ENCODE data around the gene EVC.
A peak's percentile ranks its signal among the peaks of the same experiment; 100 is the strongest.

The EVC gene

DNA sequence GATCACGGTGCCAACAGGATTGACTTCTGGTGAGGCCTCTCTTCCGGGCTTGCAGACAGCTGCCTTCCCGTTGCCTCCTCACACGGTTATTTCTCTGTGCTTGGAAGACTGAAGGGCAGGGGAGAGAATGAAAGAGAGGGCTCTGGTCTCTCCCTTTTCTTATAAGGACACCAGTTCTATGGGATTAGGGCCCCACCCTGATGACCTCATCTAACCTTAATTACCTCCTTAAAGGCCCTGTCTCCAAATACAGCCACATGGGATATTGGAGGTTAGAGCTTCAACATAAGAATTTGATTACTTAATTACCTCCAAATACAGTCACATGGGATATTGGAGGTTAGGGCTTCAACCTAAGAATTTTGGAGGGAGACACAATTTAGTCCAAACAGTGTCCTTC lies 46.5 kb downstream of the EVC start:
- no peak for DNase-seq

DNA sequence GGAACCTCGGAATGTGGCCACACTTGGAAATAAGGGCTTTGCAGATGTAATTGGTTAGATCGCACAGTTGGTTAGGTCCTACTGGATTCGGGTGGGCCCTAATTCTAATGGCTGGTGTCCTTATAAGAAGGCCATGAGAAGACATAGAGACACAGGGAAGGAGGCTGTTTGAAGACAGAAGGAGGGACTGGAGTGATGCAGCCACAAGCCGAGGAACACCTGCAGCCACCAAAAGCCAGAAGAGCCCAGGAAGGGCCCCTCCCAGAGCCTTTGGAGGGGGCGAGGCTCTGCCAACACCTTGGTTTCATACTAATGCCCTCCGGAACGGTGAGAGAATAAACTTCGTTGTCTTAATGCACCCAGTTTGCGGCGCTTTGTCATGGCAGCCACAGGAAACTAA lies 47.0 kb downstream of the EVC start:
- DNase-seq: no peak

DNA sequence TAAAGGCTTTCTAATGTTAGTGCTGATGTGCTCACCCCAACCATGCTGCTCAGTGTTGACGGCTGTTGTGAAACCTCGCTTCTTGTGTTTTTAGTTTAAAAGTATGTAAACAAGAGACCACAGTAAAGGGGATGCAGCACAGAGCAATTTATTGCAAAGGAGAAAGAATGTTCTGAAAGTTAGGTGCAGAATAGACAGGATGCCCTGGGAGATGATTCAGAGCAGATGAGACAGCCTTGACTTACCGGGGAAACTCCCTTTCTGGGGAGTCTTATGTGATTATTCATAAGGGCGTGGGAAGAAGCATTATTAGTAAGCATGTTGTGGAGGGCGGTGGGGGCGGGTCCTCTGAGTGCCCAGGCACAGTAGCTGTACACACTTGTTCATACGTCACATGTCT lies 47.7 kb downstream of the EVC start:
- DNase-seq: peak; percentile 61 to 63

DNA sequence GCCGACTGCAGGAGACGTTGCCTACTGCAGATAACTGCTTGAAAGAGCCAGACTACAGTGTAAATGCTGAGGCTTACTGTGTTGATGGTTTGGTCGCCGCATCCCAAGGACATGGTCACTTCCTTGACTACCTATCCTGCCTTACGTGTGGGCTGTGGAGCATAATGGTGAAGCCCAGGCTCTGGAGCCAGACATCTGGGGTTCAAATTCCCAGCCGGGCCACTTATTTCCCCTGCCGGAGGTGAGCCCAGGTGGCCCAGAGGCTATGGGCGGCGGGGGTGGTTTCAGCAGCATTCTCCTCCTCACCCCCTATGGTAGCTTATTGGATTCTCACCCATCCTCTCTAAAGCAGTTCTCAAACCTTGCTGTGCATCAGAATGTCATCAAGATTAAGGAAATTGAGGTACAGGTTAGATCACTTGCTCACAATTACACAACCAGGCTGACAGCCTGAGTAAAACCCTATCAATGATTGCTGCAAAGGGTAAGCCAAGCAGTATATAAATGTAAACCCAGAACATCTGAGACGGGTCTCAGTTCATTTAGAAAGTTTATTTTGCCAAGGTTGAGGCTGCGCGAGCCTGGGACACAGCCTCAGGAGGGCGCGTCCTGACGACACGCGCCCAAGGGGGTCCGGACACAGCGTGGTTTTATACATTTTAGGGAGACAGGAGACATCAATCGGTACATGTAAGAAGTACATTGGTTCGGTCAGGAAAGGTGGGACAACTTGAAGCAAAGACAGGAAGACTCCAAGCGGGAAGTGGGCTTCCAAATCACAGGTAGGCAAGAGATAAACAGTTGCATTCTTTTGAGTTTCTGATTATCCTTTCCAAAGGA lies 48.5 kb downstream of the EVC start:
- no peak for DNase-seq

DNA sequence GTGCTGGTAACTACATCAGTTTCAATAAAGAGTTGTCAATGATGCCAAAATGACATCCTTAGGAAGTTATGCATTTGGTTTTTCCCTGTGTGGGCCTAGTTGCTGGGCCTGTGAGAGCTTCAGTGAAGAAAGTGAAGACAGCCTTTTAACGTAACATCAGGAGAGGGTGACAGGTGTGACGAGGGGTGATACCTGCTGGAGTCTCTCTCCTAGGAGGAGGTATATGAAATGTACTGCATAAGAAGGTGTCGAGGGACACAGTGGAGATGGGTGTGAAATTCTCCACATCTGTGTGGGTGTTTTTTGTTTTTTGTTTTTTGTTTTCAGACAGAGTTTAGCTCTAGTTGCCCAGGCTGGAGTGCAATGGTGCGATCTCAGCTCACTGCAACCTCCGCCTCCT lies 49.2 kb downstream of the EVC start:
- DNase-seq: no peak

DNA sequence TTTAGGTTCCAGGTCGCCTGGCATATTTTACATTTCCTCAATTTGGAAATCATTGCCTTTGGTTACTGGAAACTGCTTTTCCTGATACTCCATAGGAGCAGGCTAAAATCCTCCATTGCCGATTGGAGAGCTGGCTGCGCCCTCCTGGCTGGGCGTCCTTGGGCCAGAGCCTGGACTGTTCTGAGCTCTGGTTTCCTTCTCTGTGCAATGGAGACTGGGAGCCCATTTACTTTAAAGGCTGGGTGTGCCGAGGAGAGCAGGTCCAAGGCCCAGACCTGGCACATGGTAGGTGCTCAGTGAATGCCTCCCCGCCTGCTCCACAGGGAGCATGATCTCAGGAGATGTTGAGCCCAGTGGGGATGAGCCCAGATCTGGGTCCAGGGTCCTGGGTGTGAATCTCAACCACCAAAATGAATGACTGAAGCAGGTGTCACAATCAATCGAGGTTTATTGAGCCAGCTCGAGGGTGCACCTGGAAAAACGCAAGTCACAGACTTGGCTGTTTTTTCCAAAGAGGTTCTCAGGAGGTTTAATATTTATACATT lies 50.0 kb downstream of the EVC start:
- DNase-seq: no peak

DNA sequence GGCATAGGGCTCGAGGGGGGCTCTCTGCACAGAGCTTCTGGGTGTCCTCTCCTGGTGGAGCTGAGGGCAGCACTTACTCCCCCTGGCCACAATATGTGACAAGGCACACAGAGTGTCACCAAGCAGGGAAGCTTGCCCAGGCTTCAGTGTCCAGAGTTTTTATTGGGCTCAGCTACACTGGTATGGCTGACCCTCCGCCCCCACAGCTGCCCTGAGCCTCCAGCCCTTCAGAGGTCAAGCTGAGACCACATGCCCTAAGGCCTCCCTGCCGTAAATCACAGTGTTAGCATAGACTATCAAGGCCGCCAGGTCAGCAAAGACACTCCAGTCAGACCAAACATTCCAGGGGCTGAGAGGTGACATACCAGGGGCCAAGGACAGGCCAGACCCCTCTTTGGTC lies 59.0 kb downstream of the EVC start:
- no peak for DNase-seq

DNA sequence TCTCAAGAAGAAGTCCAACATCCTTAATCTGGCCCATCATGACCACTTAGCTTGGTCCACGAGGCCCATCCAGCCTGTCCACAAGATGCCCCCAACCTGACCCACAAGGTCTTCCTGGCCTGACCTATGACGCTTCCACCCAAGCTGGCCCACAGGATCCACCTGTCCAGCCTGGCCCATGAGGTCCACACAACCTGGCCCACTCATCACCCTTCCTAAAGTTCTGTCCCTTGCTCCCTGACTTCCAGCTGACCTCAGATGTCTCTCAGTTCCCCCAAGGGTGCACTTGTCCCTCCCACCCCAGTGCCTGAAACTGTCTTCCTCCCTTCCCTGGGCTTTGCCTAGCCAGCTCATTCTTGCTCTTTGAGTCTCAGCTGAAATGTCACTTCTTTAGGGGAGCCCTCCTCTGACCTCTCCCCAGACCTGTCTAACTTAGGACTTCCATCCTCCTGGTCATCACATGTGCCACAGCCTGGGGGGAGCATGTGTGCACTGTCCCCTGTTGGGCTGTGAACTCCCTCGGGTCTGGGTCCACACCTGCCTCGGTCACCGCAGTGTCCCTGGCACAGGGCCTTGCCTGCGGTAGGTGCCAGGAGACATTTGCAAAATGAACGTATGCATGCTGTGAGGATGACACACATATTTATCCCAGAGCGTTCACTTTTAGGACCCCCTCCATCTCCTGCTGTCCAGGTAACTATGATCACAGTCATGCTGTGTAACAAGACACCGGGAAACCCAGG lies 61.7 kb downstream of the EVC start:
- no peak for DNase-seq

DNA sequence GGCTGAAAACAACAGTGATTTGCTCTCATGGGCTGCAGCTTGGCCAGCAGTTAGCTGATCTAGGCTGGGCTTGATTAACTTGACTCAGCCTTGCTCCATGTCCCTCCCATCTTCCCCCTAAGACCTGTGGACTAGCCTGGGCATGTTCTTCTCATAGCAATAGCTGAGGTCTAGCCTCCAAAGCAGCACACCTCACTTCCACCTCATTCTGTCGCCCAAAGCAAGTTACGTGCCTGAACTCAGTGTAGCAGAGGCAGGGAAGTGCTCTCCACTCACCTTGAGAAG lies 62.2 kb downstream of the EVC start:
- DNase-seq: no peak

DNA sequence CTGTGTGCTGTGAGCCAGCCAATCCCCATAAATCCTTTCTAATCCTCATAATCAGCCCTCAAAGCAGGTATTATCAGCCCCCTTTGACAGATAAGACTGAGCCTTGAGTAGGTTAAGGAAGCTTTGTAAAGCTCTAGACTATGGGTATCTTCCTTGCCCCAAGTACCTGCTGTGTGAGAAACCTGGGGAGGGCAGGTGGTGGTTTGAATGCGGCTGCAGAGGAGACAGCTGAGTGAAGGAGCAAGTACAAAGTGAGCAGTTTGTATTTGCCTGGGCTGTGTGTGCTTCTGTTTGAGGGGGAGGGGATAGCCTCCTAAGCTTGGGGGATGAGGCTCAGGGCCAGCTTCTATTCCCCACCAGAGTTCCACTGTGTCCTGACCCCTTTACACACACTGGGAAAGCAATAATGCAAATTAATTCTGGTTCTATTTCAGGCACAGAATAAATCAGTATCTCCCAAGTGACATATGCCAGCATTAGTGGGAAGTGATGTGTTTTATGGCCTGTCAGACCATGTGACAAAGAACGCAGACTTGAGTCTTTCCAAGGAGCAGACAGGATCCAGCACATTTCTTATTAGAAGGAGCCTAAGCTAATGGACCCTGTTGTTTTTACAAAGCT lies 63.5 kb downstream of the EVC start:
- DNase-seq: no peak

DNA sequence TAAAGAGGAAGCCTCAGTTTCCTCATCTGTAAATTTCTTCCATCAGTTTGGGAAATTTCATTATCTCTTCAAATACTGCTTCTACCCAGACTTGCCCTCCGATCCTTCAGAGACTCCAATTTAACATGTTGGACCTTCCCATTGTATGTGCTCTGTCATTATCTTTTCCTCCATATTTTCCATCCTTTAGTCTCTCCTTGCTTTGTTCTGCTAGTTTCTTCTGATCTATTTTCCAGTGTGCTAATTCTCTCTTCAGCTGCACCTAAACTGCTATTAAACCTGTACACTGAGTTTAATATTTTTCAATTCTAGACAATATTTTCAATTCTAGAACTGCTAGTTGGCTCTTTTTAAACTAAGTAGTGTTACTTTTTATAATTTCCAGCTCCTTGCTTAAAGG lies 65.5 kb downstream of the EVC start:
- no peak for DNase-seq

DNA sequence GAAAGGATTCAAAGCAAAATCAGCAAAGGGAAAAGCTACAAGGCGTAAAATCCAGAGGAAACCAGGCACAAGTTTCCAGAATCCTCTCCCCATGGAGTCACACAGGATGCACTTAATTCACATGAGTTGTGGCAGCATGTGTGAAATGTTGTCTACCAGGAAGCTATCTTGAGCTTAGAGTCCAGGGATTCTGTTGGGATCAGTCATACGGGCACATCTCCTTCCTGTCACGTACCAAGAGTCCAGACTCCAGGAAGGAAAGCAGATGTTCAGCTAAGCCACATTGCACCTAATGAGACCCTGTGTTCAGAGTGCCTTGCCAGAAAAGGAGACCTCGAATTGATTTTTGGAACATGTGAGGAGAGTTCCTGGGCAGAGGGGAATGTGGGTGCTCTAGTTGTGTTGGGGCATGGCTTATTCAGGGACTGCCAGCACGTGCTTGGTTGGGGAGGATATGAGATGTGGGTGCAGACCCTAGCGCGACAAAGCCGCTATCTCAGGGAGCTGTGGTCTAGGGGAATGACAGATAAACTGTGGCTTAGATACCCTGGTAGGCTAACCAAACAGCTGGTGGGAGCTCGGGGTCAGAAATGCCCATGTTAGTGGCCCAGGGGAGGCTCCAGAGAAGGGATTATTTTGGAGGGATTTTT lies 70.0 kb downstream of the EVC start:
- DNase-seq: no peak

DNA sequence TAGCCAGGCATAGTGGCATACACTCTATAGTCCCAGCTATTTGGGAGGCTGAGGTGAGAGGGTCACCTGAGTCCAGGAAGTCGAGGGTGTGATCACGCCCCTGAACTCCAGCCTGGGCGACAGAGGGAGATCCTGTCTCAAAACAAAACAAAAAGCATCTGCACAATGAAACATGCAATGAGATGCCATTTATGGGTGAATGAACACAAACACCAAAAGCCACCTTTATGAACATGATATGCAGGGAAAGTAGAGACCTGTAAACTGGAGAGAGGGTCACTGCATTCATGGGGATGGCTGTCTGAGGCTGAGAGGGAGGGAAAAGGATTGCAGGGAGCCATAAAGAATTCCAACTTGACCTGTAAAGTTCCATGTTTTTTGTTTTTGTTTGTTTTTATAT lies 70.7 kb downstream of the EVC start:
- no peak for DNase-seq

DNA sequence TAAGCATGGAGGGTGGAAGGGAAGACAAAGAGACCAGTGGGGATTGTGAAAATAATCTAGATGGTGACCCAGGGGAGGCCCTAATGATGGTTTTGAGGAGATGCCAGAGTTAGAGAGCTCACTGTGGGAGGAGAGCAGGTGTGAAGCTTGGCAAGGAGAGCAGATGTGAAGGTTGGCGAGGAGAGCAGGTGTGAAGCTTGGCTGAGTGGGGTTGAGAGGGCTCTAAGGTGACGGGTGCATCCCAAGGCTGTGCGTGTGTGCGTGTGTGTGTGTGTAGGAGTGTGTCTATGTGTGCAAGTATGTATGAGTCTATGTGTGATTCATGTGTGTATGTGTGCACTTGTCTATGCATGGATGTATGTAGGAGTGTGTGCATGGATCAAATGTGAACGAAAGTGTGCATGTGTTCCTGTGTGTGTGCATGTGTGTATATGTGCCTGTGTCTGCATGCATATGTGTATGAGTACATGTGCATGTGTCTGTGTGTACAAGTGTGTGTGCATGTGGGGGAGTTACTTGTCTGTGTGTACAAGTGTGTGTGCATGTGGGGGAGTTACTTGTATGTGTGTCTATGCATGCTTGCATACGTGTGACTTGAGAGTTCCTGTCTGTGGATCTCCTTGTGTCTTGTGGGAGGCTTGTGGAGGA lies 72.0 kb downstream of the EVC start:
- DNase-seq: no peak

DNA sequence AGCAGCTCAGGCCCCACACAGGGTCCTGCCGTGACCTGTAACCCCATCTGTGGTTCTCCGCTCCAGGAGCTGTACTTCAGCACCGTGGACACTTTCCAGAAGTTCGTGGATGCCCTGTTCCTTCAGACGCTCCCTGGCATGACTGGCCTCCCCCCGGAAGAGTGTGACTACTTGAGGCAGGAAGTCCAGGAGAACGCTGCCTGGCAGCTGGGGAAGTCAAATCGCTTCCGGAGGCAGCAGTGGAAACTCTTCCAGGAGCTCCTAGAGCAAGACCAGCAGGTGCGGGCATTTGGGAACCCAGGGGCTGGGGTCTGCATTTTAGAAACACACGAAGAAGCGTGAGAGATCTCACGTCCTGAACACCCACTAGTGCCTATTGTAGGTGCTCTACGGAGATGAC lies 72.5 kb downstream of the EVC start:
- DNase-seq: no peak

DNA sequence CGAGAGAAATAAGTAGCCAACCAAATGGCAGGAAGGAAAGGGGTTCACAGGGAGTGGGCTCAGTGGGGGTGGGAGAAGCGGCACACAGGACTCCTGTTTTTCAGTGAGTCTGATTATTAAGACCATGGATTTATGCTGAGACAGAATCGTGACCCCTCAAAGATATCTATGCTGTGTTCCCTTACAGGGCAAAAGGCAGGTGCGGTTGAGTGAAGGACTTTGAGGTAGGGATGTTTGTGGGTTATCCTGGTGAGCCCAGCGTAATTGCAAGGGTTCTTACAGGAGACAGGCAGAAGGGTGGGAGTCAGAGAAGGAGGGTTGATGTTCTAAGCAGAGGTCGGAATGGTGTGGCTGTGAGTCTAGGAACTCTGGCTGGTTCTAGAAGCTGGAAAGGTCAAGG lies 73.0 kb downstream of the EVC start:
- DNase-seq: no peak

DNA sequence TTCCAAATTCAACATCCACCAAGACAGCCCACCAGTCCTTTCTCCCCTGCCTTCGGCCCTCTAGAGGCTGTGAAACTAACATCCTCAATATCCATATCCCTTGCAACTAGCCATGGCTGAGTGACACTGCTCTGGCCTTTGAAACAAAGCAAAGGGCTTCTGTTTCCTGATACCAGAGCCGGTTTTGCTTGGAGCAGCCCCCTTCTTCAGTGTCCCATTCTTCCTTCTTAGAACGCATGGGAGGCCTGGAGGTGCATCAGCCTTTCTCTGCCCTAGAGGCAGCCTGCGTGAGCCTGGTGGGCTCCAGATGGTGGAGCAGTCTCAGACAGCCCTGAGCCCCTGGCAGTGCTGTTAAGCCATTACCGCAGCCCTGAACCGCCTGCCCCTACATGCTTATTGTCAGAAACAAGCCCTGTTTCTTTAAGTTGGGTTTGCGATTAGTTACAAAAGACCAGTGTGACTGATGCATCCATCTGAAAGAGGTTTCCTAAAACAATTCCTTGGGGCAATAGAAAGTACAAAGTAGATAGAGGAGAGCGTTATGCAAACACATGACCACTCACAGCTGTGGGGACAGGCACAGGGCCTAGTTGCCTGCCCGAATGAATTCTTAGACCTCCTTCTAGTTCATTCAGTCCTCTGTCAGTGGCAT lies 74.1 kb downstream of the EVC start:
- DNase-seq: no peak

DNA sequence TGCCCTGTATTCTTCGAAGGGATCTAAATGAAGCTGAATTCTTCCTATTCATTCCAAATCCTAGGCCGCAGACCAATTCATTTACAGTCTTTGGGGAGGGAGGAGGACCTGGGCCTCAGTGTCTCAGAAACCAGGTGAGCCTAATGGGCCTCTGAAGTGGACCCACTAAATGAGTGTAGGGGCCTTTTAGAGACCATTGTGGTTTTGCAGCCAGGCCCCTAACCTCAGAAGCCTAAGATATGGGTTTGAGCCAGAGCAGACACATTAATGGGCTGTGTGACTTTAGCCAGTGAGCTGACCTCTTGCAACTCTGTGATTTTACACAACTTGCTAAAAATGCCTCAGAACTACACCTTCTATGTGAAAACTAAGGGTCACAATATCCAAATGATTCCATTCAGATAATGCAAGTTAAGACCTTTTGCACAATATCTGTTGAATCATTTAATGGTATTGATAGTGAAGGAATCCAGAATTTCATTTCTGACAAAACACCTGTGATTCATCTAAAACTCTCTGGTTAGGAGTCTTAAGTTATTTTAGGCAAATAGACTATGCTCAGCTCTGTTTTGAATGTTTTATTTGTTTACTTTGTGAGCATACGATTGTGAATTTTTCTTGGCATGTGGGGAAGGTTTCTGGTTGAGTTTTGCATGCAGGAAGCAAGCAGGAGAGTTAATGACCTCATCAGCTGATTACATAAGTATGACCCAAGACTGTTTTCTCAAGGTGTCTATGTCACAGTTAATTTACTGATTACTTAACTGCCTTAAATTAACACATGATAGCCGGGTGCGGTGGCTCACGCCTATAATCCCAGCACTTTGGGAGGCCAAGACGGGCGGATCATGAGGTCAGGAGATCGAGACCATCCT lies 75.0 kb downstream of the EVC start:
- no peak for DNase-seq

DNA sequence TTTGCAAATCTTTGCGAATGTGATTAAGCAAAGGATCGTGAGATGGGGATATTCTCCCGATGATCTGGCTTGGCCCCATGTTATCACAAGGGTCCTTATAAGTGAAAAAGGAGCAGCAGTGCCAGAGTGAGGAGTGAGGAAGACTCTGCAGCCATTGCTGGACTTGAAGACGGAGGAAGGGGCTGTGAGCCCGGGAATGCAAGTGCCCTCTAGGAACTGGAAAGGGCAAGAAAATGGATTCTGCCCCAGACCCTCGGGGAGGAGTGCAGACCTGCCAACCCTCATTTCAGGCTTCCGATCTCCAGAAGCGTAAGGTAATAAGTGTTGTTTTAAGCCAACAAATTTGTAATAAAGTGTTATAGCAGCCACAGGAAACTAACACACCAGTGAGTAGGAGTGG lies 76.3 kb downstream of the EVC start:
- DNase-seq: no peak

DNA sequence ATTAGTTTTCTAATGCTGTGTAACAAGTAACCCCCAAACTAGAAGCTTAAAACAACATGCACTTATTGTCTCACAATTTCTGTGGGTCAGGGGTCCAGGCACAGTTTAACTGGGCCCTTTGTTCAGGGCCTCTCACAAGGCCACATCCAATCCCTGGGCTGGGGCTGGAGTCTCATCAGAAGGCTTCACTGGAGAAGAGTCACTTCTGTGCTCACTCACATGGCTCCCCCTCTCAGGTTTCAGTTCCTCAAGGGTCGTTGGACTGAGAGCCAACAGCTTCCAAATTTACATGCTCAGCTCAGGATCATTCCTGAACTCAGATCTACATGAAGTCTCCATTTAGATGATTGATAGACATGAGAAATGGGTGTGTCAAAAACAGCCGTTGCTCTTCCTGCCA lies 77.1 kb downstream of the EVC start:
- DNase-seq: no peak

DNA sequence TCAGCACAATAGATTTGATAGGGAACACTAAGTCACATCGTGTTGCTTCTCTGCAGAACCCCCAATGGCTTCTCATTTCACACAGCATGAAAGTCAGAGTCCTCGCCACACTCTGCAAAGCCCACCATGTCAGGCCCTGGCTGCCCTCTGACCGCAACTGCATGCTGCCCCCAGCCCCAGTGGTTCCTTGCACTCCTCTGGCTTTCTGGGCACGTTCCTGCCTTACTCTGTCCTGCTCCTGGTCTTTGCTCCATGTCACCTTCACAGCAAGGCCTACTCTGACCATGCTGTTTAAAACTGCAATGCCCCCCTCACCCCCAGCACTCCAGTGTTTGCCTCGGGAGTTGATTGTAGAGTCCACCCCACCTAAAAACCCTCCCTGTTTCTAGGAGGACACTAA lies 78.1 kb downstream of the EVC start:
- DNase-seq: no peak

DNA sequence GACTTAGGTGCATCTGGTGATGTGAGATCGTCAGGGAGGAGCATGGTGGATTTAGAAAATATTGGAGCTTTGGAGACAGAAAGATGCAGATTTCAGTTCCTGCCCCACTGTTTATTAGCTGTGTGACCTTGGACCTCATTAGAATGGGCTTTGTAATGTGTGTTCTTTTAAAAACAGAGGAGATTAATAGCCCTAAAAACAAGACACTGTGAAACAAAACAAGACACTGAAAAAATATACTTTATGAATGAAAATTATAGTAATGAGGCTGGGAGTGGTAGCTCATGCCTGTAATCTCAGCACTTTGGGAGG lies 79.5 kb downstream of the EVC start:
- no peak for DNase-seq

Measured in stimulated activated CD4-positive, alpha-beta T cell treated with anti-CD3 and anti-CD28 coated beads, Interleukin-2, amount 100 ng/mL, for 24 hours (primary cell).